Embryonic facial prominence (tissue), 1 donor: ENCODE results near the gene ZRANB2.

Experiments
- DNase-seq: peaks from one replicate; pipeline ENCODE4 v3.0.0-alpha.2; 2016; ENCODE audit errors: extremely low spot score

Gene ZRANB2

GRCh38 chr1:71068325-71069240, 12.3 kb downstream of the ZRANB2 start:
- no peak for DNase-seq

GRCh38 chr1:71054791-71055190, 26.0 kb downstream of the ZRANB2 start:
- no peak for DNase-seq

GRCh38 chr1:71054281-71054731, 26.5 kb downstream of the ZRANB2 start:
- DNase-seq = no peak

- DNase-seq = no peak
Measured at GRCh38 chr1:71053758-71054157, 27.1 kb downstream of the ZRANB2 start.

- DNase-seq = no peak
Measured at GRCh38 chr1:71053146-71053545, 27.7 kb downstream of the ZRANB2 start.

GRCh38 chr1:71049951-71050598, 30.8 kb downstream of the ZRANB2 start:
- peak; percentile 27 for DNase-seq

GRCh38 chr1:71047635-71048607, 32.9 kb downstream of the ZRANB2 start, which contains the start of gene PTGER3:
PTGER3 (minus strand) TSS chr1:71047816; CDS start chr1:71047577, 239 bp downstream.
- no peak for DNase-seq

- DNase-seq = no peak
Measured at GRCh38 chr1:71046891-71047634, 33.8 kb downstream of the ZRANB2 start.

- no peak for DNase-seq
Measured at GRCh38 chr1:71045463-71046028, 35.3 kb downstream of the ZRANB2 start.

GRCh38 chr1:71044833-71045232, 36.0 kb downstream of the ZRANB2 start:
- no peak for DNase-seq

- DNase-seq = no peak
Measured at GRCh38 chr1:71043065-71043464, 37.8 kb downstream of the ZRANB2 start.

GRCh38 chr1:71041806-71042205, 39.0 kb downstream of the ZRANB2 start:
- no peak for DNase-seq

GRCh38 chr1:71039661-71040262, 41.1 kb downstream of the ZRANB2 start:
- no peak for DNase-seq

GRCh38 chr1:71038942-71039341, 41.9 kb downstream of the ZRANB2 start:
- no peak for DNase-seq

- no peak for DNase-seq
Measured at GRCh38 chr1:71037829-71038620, 42.8 kb downstream of the ZRANB2 start.

GRCh38 chr1:71037066-71037465, 43.8 kb downstream of the ZRANB2 start:
- DNase-seq = no peak

- DNase-seq = no peak
Measured at GRCh38 chr1:71033136-71033535, 47.7 kb downstream of the ZRANB2 start.

- DNase-seq = no peak
Measured at GRCh38 chr1:71031426-71031825, 49.4 kb downstream of the ZRANB2 start.

GRCh38 chr1:71030026-71030425, 50.8 kb downstream of the ZRANB2 start:
- DNase-seq = no peak
